Measurements from ENCODE around the gene POLQ. TPM values are rescaled to one million over a fixed set of nuclear protein-coding genes. Genes with fewer than 3 reads are reported as not detected.

Gene POLQ
- total RNA-seq, 1 experiment from 2014 or later, result 20.3 TPM

DNA sequence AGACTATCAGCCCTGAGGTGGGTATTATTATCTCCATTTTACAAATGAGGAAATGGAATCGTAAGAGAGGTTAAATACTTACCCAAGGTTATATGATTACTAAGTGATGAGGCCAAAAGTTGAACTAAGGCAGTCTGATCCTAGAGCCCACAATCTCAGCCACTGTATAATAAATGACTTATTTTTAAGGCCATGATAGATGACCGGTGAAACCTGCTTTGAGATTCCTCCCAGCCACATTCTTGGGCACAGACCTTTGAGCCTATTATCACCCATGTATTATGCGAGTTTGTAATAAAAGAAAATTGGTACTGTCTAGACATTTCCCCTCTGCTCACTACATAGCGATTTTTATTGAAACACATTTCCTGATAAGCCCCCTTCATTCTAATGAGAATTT, 37.4 kb downstream of the POLQ start:
- no peaks in the 10 kb centered on the region for H3K4me1 ChIP-seq (ENCODE audit: insufficient read depth, low read length, poor library complexity, severe bottlenecking)
- H3K27me3 ChIP-seq (replicated peaks; ENCODE audit: insufficient read depth, low read depth, low read length, poor library complexity), result no peaks in the 10 kb centered on the region
- ChIA-PET CTCF (no interaction called here), POLR2A (ENCODE audit: low non-redundant PET) (no interaction called here)
- no peak for DNase-seq (ENCODE audit: low spot score)
- peaks cover 30% of the 10 kb centered on the region for H3K36me3 ChIP-seq (ENCODE audit: insufficient read depth, low read length, poor library complexity, severe bottlenecking)
- intact Hi-C loops (cut with micrococcal nuclease; ENCODE audit: unreplicated experiment), result no loop called here
- no peak overlapping the region for H3K27ac ChIP-seq (ENCODE audit: low read depth, low read length, poor library complexity, severe bottlenecking)
- BruUV-seq (replicated peaks), result no TSS peak
- no peak overlapping the region for H3K4me3 ChIP-seq (ENCODE audit: low read depth, low read length, poor library complexity, severe bottlenecking)
- TF ChIP-seq, protein P1, sequence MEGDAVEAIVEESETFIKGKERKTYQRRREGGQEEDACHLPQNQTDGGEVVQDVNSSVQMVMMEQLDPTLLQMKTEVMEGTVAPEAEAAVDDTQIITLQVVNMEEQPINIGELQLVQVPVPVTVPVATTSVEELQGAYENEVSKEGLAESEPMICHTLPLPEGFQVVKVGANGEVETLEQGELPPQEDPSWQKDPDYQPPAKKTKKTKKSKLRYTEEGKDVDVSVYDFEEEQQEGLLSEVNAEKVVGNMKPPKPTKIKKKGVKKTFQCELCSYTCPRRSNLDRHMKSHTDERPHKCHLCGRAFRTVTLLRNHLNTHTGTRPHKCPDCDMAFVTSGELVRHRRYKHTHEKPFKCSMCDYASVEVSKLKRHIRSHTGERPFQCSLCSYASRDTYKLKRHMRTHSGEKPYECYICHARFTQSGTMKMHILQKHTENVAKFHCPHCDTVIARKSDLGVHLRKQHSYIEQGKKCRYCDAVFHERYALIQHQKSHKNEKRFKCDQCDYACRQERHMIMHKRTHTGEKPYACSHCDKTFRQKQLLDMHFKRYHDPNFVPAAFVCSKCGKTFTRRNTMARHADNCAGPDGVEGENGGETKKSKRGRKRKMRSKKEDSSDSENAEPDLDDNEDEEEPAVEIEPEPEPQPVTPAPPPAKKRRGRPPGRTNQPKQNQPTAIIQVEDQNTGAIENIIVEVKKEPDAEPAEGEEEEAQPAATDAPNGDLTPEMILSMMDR (conservative IDR thresholded peaks at IDR 0.05; ENCODE audit: low read depth, low read length), result no peak
- TF ChIP-seq EZH2 (IDR thresholded peaks at IDR 0.05; ENCODE audit: borderline replicate concordance, low read depth, low read length, poor library complexity, severe bottlenecking), result no peak
- no peaks in the 10 kb centered on the region for H3K9me3 ChIP-seq (ENCODE audit: low read depth, low read length, poor library complexity, severe bottlenecking)

DNA sequence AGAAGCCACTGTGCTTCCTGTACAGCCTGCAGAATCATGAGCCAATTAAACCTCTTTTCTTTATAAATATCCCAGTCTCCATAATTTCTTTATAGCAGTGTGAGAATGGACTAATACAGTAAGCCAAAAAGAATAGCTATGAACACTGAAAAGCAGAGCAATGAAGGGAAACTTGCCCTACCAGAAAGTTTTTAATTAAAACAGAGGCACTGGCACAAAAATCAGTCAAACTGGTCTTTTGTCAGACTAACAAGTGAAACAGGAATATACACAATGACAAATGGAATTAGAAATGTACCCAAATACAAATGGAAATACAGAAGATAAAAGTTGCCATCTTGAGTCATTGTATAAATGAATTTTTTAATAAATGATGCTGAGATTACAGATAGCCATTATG, 40.5 kb downstream of the POLQ start:
- intact Hi-C loops (cut with micrococcal nuclease; ENCODE audit: unreplicated experiment), result no loop called here
- BruUV-seq (replicated peaks), result no TSS peak
- CTCF ChIA-PET, result no interaction called here

DNA sequence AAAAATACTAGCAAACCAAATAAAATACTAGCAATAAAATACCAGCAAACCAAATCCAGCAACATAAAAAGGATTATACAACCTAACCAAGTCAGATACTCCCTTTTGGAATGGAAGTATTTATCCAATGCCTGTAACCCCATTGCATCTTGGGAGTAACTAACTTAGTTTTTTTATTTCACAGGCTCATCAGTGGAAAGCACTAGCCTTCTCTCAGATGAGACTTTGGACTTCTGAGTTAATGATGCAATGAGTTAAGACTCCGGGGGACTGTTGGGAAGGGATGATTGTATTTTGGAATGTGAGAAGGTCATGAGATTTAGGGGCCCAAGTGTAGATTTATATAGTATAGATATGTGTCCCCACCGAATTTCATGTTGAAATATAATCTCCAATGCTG, 41.2 kb downstream of the POLQ start:
- no TSS peak for BruUV-seq (replicated peaks)
- intact Hi-C loops (cut with micrococcal nuclease; ENCODE audit: unreplicated experiment), result no loop called here
- ChIA-PET POLR2A (ENCODE audit: low non-redundant PET) (no interaction called here), CTCF (no interaction called here)
- Histone ChIP-seq H3K27me3 (replicated peaks; ENCODE audit: insufficient read depth, low read depth, low read length, poor library complexity) (no peaks in the 10 kb centered on the region), H3K4me3 (ENCODE audit: low read depth, low read length, poor library complexity, severe bottlenecking) (no peak overlapping the region), H3K4me1 (ENCODE audit: insufficient read depth, low read length, poor library complexity, severe bottlenecking) (no peaks in the 10 kb centered on the region), H3K36me3 (ENCODE audit: insufficient read depth, low read length, poor library complexity, severe bottlenecking) (peaks cover 25% of the 10 kb centered on the region), H3K27ac (ENCODE audit: low read depth, low read length, poor library complexity, severe bottlenecking) (no peak overlapping the region), H3K9me3 (ENCODE audit: low read depth, low read length, poor library complexity, severe bottlenecking) (no peaks in the 10 kb centered on the region)
- no peak for TF ChIP-seq EZH2 (IDR thresholded peaks at IDR 0.05; ENCODE audit: borderline replicate concordance, low read depth, low read length, poor library complexity, severe bottlenecking)
- TF ChIP-seq, protein P1 (conservative IDR thresholded peaks at IDR 0.05; ENCODE audit: low read depth, low read length), result no peak
- DNase-seq (ENCODE audit: low spot score), result no peak

More for the DNA sequence above, 40.5 kb downstream of the POLQ start:
- H3K4me1 ChIP-seq (ENCODE audit: insufficient read depth, low read length, poor library complexity, severe bottlenecking), result no peaks in the 10 kb centered on the region
- H3K36me3 ChIP-seq (ENCODE audit: insufficient read depth, low read length, poor library complexity, severe bottlenecking), result peaks cover 30% of the 10 kb centered on the region
- no peak for TF ChIP-seq EZH2 (IDR thresholded peaks at IDR 0.05; ENCODE audit: borderline replicate concordance, low read depth, low read length, poor library complexity, severe bottlenecking)
- TF ChIP-seq, protein P1 (conservative IDR thresholded peaks at IDR 0.05; ENCODE audit: low read depth, low read length), result no peak
- POLR2A ChIA-PET (ENCODE audit: low non-redundant PET), result no interaction called here
- no peak for DNase-seq (ENCODE audit: low spot score)
- no peak overlapping the region for H3K4me3 ChIP-seq (ENCODE audit: low read depth, low read length, poor library complexity, severe bottlenecking)
- H3K9me3 ChIP-seq (ENCODE audit: low read depth, low read length, poor library complexity, severe bottlenecking), result no peaks in the 10 kb centered on the region
- no peak overlapping the region for H3K27ac ChIP-seq (ENCODE audit: low read depth, low read length, poor library complexity, severe bottlenecking)
- no peaks in the 10 kb centered on the region for H3K27me3 ChIP-seq (replicated peaks; ENCODE audit: insufficient read depth, low read depth, low read length, poor library complexity)
